ENCODE data around the gene ROPN1L.
"Not testable (repeated sequence)": the region's sequence is repeated elsewhere in the genome, so short reads cannot be mapped to it uniquely, and the experiment has no call there.

Gene ROPN1L

GRCh38 chr5:10511741-10512640 is 70.3 kb downstream of the ROPN1L start:
- no peak overlapping the region for H3K27ac ChIP-seq
- no peak for TF ChIP-seq ZFX (IDR thresholded peaks at IDR 0.05; ENCODE audit: borderline replicate concordance)
- no peak for TF ChIP-seq CTCF (IDR thresholded peaks at IDR 0.05)

GRCh38 chr5:10513501-10514442 is 72.1 kb downstream of the ROPN1L start:
- TF ChIP-seq ZFX (IDR thresholded peaks at IDR 0.05; ENCODE audit: borderline replicate concordance) (no peak), CTCF (IDR thresholded peaks at IDR 0.05) (no peak)
- H3K27ac ChIP-seq = no peak overlapping the region

- H3K27ac ChIP-seq = not testable (repeated sequence)
Observed at GRCh38 chr5:10514572-10514971, 72.9 kb downstream of the ROPN1L start.

All from 22Rv1 (cell line).